OCI-LY3 (cell line): ENCODE data around the gene CEMIP2.

Source experiments
- H2AFZ ChIP-seq: fragments of 200-600, 300-600 bp; shearing (Covaris generic); 2 replicates; pipeline ENCODE4 v1.6.0; 2014; ENCODE audit warnings: antibody characterized with exemption, low read depth, low read length
- H3K27ac ChIP-seq: fragments of 200-600, 300-600 bp; sonication (generic); 2 replicates; pipeline ENCODE4 v1.5.1; 2014; ENCODE audit warnings: mild to moderate bottlenecking, low read length, moderate library complexity, mixed read lengths
- H3K27me3 ChIP-seq: fragments of 200-600, 300-600 bp; sonication (generic); 2 replicates; pipeline ENCODE4 v1.6.1; 2014; ENCODE audit warnings: low read depth, low read length, mixed read lengths
- H3K36me3 ChIP-seq: fragments of 200-600, 300-600 bp; sonication (generic); replicated peaks from 2 replicates; pipeline ENCODE3; 2014; ENCODE audit warnings: low read depth, low read length, mixed read lengths
- H3K4me1 ChIP-seq: fragments of 300-600, 200-600 bp; sonication (generic); 2 replicates; pipeline ENCODE4 v1.6.1; 2014; ENCODE audit warnings: low read length, mixed read lengths
- H3K4me2 ChIP-seq: fragments of 200-600, 300-600 bp; sonication (generic); 2 replicates; pipeline ENCODE4 v1.6.1; 2014; ENCODE audit warnings: low read length, mixed read lengths
- H3K4me3 ChIP-seq: fragments of 300-600, 200-600 bp; sonication (generic); 2 replicates; pipeline ENCODE4 v1.5.1; 2014; ENCODE audit warnings: antibody characterized with exemption, mild to moderate bottlenecking, low read length, moderate library complexity
- H3K79me2 ChIP-seq: fragments of 300-600, 200-600 bp; shearing (Covaris generic); 2 replicates; pipeline ENCODE4 v1.6.1; 2014; ENCODE audit warnings: mild to moderate bottlenecking, low read length, mixed read lengths
- H3K9ac ChIP-seq: fragments of 300-600, 200-600 bp; shearing (Covaris generic); 2 replicates; pipeline ENCODE4 v1.6.0; 2014; ENCODE audit warnings: mild to moderate bottlenecking, low read length, moderate library complexity
- H3K9me3 ChIP-seq: fragments of 200-600, 300-600 bp; shearing (Covaris generic); 2 replicates; pipeline ENCODE4 v1.6.1; 2014; ENCODE audit warnings: low read length, mixed read lengths; ENCODE audit not compliant: insufficient read depth
- H4K20me1 ChIP-seq: fragments of 200-600, 300-600 bp; sonication (generic); 2 replicates; pipeline ENCODE4 v1.6.1; 2016; ENCODE audit warnings: low read length, mixed read lengths; ENCODE audit not compliant: insufficient read depth
- CTCF ChIP-seq: fragments of 200-600, 300-600 bp; sonication (generic); IDR thresholded peaks from 2 replicates; pipeline ENCODE4 v1.5.1; 2014; ENCODE audit warnings: antibody characterized with exemption, low read length, low read depth
- EZH2phosphoT487 ChIP-seq: fragments of 200-600 bp; shearing (Covaris generic); IDR thresholded peaks from 2 replicates; pipeline ENCODE4 v1.6.1; 2018; ENCODE audit warnings: antibody characterized with exemption, mixed run types, low read depth

CEMIP2 gene

GRCh38 chr9:71752352-71752751 is 16.0 kb downstream of the CEMIP2 start:
- Histone ChIP-seq H3K9me3 (no peaks in the 10 kb centered on the region), H3K4me1 (no peaks in the 10 kb centered on the region), H3K79me2 (no peaks in the 10 kb centered on the region), H3K27me3 (peaks cover 6% of the 10 kb centered on the region), H3K27ac (no peak overlapping the region), H3K9ac (no peak overlapping the region), H3K4me3 (no peak overlapping the region), H3K4me2 (no peak overlapping the region), H4K20me1 (no peaks in the 10 kb centered on the region), H3K36me3 (no peaks in the 10 kb centered on the region), H2AFZ (no peak overlapping the region)
- TF ChIP-seq EZH2phosphoT487 (no peak), CTCF (no peak)

GRCh38 chr9:71748280-71748743 is 20.0 kb downstream of the CEMIP2 start:
- no peaks in the 10 kb centered on the region for H3K9me3 ChIP-seq
- H4K20me1 ChIP-seq: no peaks in the 10 kb centered on the region
- H3K27me3 ChIP-seq: no peaks in the 10 kb centered on the region
- H3K9ac ChIP-seq: no peak overlapping the region
- no peaks in the 10 kb centered on the region for H3K4me1 ChIP-seq
- no peak overlapping the region for H3K27ac ChIP-seq
- no peaks in the 10 kb centered on the region for H3K79me2 ChIP-seq
- H3K4me3 ChIP-seq: no peak overlapping the region
- TF ChIP-seq CTCF (no peak), EZH2phosphoT487 (no peak)
- H3K36me3 ChIP-seq: no peaks in the 10 kb centered on the region
- H2AFZ ChIP-seq: no peak overlapping the region
- no peak overlapping the region for H3K4me2 ChIP-seq

GRCh38 chr9:71747576-71747975 is 20.7 kb downstream of the CEMIP2 start:
- Histone ChIP-seq H3K4me2 (no peak overlapping the region), H3K27ac (no peak overlapping the region), H3K9me3 (no peaks in the 10 kb centered on the region), H3K27me3 (no peaks in the 10 kb centered on the region), H3K4me3 (no peak overlapping the region), H3K79me2 (no peaks in the 10 kb centered on the region), H4K20me1 (no peaks in the 10 kb centered on the region), H2AFZ (no peak overlapping the region), H3K9ac (no peak overlapping the region), H3K36me3 (no peaks in the 10 kb centered on the region), H3K4me1 (no peaks in the 10 kb centered on the region)
- TF ChIP-seq EZH2phosphoT487 (no peak), CTCF (no peak)

GRCh38 chr9:71746758-71747125 is 21.6 kb downstream of the CEMIP2 start:
- TF ChIP-seq EZH2phosphoT487 (no peak), CTCF (no peak)
- no peak overlapping the region for H3K9ac ChIP-seq
- no peak overlapping the region for H3K4me2 ChIP-seq
- H3K27ac ChIP-seq: no peak overlapping the region
- no peaks in the 10 kb centered on the region for H3K4me1 ChIP-seq
- no peaks in the 10 kb centered on the region for H3K79me2 ChIP-seq
- no peaks in the 10 kb centered on the region for H4K20me1 ChIP-seq
- no peak overlapping the region for H3K4me3 ChIP-seq
- no peaks in the 10 kb centered on the region for H3K27me3 ChIP-seq
- H3K36me3 ChIP-seq: no peaks in the 10 kb centered on the region
- no peaks in the 10 kb centered on the region for H3K9me3 ChIP-seq
- no peak overlapping the region for H2AFZ ChIP-seq
